ENCODE results near the gene CDKN2B-AS1. TPM values are rescaled to one million over a fixed set of nuclear protein-coding genes. Genes with fewer than 3 reads are reported as not detected.

CDKN2B-AS1 gene
- total and polyA plus RNA-seq, 11 donors: 0.38 to 0.80 (median 0.54) TPM; not detected in 6

DNA sequence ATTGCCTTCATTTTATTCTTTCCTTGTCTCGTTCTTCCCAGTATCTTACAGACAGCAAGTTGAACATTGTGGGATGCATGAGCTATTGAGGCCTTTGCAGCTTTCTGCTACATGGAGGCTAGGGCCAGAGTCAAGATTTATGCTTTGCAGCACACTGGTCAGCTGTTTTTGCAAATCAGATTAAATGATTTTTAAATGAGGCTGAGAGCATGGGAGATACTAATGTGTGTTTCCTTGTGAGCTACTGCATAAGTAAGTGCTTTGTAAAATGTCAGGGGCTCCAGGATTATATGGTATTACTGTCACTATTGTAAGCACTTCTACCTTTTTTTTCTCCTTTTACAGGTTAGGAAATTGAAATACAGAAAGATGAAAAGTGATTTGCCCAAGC is 125.6 kb downstream of the CDKN2B-AS1 start:
- Histone ChIP-seq H3K4me1 (peaks cover 0 to 5% (median 0%) of the 10 kb centered on the region in 12 donors), H3K36me3 (no peaks in the 10 kb centered on the region), H3K9me3 (peaks cover 0 to 16% (median 4%) of the 10 kb centered on the region in 12 donors), H3K27me3 (peaks cover 0 to 3% (median 0%) of the 10 kb centered on the region in 9 donors), H3K4me3 (no peak overlapping the region), H3K27ac (no peak overlapping the region)
- TF ChIP-seq POLR2A (IDR thresholded peaks at IDR 0.05): no peak
- TF ChIP-seq, protein P1, sequence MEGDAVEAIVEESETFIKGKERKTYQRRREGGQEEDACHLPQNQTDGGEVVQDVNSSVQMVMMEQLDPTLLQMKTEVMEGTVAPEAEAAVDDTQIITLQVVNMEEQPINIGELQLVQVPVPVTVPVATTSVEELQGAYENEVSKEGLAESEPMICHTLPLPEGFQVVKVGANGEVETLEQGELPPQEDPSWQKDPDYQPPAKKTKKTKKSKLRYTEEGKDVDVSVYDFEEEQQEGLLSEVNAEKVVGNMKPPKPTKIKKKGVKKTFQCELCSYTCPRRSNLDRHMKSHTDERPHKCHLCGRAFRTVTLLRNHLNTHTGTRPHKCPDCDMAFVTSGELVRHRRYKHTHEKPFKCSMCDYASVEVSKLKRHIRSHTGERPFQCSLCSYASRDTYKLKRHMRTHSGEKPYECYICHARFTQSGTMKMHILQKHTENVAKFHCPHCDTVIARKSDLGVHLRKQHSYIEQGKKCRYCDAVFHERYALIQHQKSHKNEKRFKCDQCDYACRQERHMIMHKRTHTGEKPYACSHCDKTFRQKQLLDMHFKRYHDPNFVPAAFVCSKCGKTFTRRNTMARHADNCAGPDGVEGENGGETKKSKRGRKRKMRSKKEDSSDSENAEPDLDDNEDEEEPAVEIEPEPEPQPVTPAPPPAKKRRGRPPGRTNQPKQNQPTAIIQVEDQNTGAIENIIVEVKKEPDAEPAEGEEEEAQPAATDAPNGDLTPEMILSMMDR (IDR thresholded peaks at IDR 0.05): no peak
- 94 to 100% (median 95%) methylated on average over 1 of the region's 1 CpG for WGBS, 4 donors
- DNase-seq (no peak), ATAC-seq (no peak)
- intact Hi-C loops (cut with DNase I): loop anchor here in 1 of 10 donors (10.0 kb wide), 1 partner anchor 305 kb away; no protein-coding TSS in a partner anchor

- Histone ChIP-seq H3K27me3 (peaks cover 0 to 3% (median 0%) of the 10 kb centered on the region in 9 donors), H3K27ac (no peak overlapping the region), H3K4me1 (peaks cover 0 to 5% (median 0%) of the 10 kb centered on the region in 12 donors), H3K36me3 (no peaks in the 10 kb centered on the region), H3K9me3 (peaks cover 0 to 16% (median 4%) of the 10 kb centered on the region in 12 donors), H3K4me3 (no peak overlapping the region)
- no peak for ATAC-seq
- DNase-seq: no peak
- TF ChIP-seq, protein P1 (IDR thresholded peaks at IDR 0.05): no peak
- no peak for TF ChIP-seq POLR2A (IDR thresholded peaks at IDR 0.05)
- intact Hi-C loops (cut with DNase I): loop anchor here in 1 of 10 donors (10.0 kb wide), 1 partner anchor 306 kb away; no protein-coding TSS in a partner anchor
- WGBS, 4 donors: 69 to 97% (median 79%) methylated on average over 1 of the region's 1 CpG
Measured at GRCh38 chr9:22120595-22120994, 126.0 kb downstream of the CDKN2B-AS1 start.

GRCh38 chr9:22124263-22125011 is 129.8 kb downstream of the CDKN2B-AS1 start:
- Histone ChIP-seq H3K4me3 (no peak overlapping the region), H3K4me1 (peaks cover 0 to 6% (median 0%) of the 10 kb centered on the region in 12 donors), H3K9me3 (peaks cover 0 to 16% (median 4%) of the 10 kb centered on the region in 12 donors), H3K27ac (no peak overlapping the region), H3K27me3 (peaks cover 0 to 3% (median 0%) of the 10 kb centered on the region in 9 donors), H3K36me3 (no peaks in the 10 kb centered on the region)
- WGBS, 4 donors: 53 to 74% (median 65%) methylated on average over 6 of the region's 6 CpGs
- intact Hi-C loops (cut with DNase I): loop anchor here in 1 of 10 donors (10.0 kb wide), 1 partner anchor 310 kb away; no protein-coding TSS in a partner anchor
- TF ChIP-seq, protein P1 (IDR thresholded peaks at IDR 0.05): no peak
- TF ChIP-seq POLR2A (IDR thresholded peaks at IDR 0.05): no peak
- no peak for DNase-seq
- ATAC-seq: no peak

DNA sequence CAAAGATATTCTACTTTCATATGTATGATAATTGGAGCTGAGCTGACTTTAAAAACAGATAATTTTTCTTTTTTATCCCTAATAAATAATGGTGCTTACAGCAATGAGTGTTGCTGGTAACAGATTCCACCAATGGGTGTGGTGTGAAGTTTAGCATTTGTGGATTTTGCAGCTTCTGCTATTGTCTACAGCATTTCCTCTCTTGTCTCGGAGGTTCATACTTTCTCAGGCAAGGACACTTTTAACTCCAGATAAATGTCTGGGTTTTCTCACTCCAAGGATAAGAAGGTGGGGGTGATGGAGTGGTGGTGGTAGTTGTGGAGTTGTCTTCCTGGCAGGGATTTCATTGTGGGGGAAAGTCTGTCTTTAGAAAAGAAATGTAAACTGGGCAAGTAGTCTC is 134.5 kb downstream of the CDKN2B-AS1 start:
- intact Hi-C loops (cut with DNase I): loop anchor here in 1 of 10 donors (10.0 kb wide), 1 partner anchor 314 kb away; no protein-coding TSS in a partner anchor
- 15 to 30% (median 28%) methylated on average over 1 of the region's 1 CpG for WGBS, 4 donors
- H3K27me3 ChIP-seq: peaks cover 0 to 3% (median 0%) of the 10 kb centered on the region in 9 donors
- peaks cover 0 to 5% (median 0%) of the 10 kb centered on the region in 12 donors for H3K4me1 ChIP-seq
- H3K4me3 ChIP-seq: no peak overlapping the region
- no peak for DNase-seq
- H3K9me3 ChIP-seq: no peaks in the 10 kb centered on the region
- no peak for TF ChIP-seq POLR2A (IDR thresholded peaks at IDR 0.05)
- TF ChIP-seq, protein P1 (IDR thresholded peaks at IDR 0.05): no peak
- ATAC-seq: no peak
- H3K27ac ChIP-seq: no peak overlapping the region
- H3K36me3 ChIP-seq: no peaks in the 10 kb centered on the region
